ENCODE measurements around the gene TAS2R60. TPM values are rescaled to one million over a fixed set of nuclear protein-coding genes. Genes with fewer than 3 reads are reported as not detected.

Gene TAS2R60
- total and polyA plus RNA-seq, 9 of the 15 experiments (the other 6 are each of a cell fraction or from before 2014, with no cell fraction given): 0.08 TPM; not detected in 8

DNA sequence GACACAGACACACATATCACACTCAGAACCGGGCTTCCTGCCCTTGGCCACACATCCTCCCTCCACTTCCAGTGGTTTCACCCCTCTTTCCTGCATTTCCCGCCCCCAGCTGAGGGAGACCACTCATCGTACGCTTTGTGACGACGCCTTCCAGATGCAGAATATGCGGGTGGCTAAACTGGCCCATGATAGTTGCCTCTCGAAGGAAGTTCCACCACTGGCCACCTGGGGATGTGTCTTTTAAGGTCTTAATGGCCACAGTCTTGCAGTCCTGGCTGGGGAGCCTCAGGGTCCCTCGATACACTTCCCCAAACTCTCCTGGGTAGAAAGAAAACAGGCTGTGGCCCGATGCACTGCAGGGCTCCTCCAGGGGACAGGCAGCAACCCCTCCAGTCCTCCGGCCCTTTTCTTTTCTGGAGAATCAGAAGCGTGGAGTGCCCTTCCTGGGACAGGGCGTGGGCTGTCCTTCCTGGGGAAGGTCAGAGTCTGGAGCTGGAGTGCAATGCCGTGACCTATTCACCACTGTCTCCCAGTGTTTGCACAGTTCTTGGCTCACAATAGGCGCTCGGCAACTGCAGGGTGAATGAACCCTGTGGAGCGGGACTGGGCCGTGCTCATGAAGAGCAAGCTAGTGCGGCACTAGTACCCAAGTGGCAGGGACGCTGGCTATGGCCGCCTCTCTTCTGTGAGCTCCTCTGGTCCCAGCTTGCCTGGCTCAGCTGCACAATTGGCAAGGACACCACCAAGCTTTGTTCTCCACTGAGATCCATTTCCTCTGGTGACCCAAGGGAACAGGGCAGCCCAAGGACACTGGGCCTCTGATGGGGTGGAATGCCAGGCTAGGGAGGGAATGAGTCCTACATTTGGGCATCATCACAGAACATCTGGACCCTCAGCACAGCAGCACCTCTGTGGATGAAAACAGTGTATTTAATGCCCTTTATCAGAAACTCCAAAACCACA, 47.8 kb upstream of the TAS2R60 start (continued):
- TF ChIP-seq YY1 (IDR thresholded peaks at IDR 0.05; ENCODE audit: borderline replicate concordance in 1 of 3, control insufficient read depth in 1 of 3, extremely low read depth in 1 of 3, insufficient read depth in 3 of 3, insufficient read length in 1 of 3, insufficient replicate concordance in 2 of 3, low read depth in 1 of 3, low read length in 2 of 3) (peak in 1 of 3 experiments; percentile 40), RUNX1 (IDR thresholded peaks at IDR 0.05; ENCODE audit: low read depth) (no peak), MYBL2 (IDR thresholded peaks at IDR 0.05; ENCODE audit: low read depth) (no peak), MYBL2 (CRISPR knock-in tag; IDR thresholded peaks at IDR 0.05; ENCODE audit: borderline replicate concordance) (no peak), SNRNP70 (optimal IDR thresholded peaks at IDR 0.05; ENCODE audit: low read depth, low read length) (no peak), NR2C2 (CRISPR knock-in tag; IDR thresholded peaks at IDR 0.05) (0 out of 2 replicates have a peak, but pooled peaks have one; percentile 39), NR2C2 (tag; IDR thresholded peaks at IDR 0.05) (no peak), EHMT2 (IDR thresholded peaks at IDR 0.05) (no peak), MCM3 (IDR thresholded peaks at IDR 0.05) (peak; percentile 72; the same call in 1 of the 2 replicates), EP300 (IDR thresholded peaks at IDR 0.05; ENCODE audit: low read length) (no peak), CHD4 (IDR thresholded peaks at IDR 0.05; ENCODE audit: insufficient read depth, insufficient replicate concordance, low read depth, low read length, poor library complexity, severe bottlenecking) (no peak), ZNF589 (CRISPR knock-in tag; IDR thresholded peaks at IDR 0.05; ENCODE audit: low read depth) (no peak), ZNF444 (CRISPR knock-in tag; IDR thresholded peaks at IDR 0.05) (no peak), ZNF436 (CRISPR knock-in tag; IDR thresholded peaks at IDR 0.05) (no peak), ZNF408 (CRISPR knock-in tag; IDR thresholded peaks at IDR 0.05; ENCODE audit: low read depth) (no peak), SMC3 (conservative IDR thresholded peaks at IDR 0.05; ENCODE audit: insufficient read depth, low read depth, low read length) (0 out of 2 replicates have a peak, but pooled peaks have one; percentile 12), MTF1 (CRISPR knock-in tag; IDR thresholded peaks at IDR 0.05; ENCODE audit: borderline replicate concordance) (no peak), ARNT (IDR thresholded peaks at IDR 0.05) (no peak), CTBP1 (IDR thresholded peaks at IDR 0.05; ENCODE audit: borderline replicate concordance) (no peak), NUFIP1 (IDR thresholded peaks at IDR 0.05; ENCODE audit: partially characterized antibody) (no peak)
- TF ChIP-seq, protein P1, sequence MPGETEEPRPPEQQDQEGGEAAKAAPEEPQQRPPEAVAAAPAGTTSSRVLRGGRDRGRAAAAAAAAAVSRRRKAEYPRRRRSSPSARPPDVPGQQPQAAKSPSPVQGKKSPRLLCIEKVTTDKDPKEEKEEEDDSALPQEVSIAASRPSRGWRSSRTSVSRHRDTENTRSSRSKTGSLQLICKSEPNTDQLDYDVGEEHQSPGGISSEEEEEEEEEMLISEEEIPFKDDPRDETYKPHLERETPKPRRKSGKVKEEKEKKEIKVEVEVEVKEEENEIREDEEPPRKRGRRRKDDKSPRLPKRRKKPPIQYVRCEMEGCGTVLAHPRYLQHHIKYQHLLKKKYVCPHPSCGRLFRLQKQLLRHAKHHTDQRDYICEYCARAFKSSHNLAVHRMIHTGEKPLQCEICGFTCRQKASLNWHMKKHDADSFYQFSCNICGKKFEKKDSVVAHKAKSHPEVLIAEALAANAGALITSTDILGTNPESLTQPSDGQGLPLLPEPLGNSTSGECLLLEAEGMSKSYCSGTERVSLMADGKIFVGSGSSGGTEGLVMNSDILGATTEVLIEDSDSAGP (CRISPR knock-in tag; IDR thresholded peaks at IDR 0.05): 0 out of 2 replicates have a peak, but pooled peaks have one; percentile 15
- TF ChIP-seq, protein P2, sequence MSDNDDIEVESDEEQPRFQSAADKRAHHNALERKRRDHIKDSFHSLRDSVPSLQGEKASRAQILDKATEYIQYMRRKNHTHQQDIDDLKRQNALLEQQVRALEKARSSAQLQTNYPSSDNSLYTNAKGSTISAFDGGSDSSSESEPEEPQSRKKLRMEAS (CRISPR knock-in tag; IDR thresholded peaks at IDR 0.05): 0 out of 2 replicates have a peak, but pooled peaks have one; percentile 31
- TF ChIP-seq, protein P3, sequence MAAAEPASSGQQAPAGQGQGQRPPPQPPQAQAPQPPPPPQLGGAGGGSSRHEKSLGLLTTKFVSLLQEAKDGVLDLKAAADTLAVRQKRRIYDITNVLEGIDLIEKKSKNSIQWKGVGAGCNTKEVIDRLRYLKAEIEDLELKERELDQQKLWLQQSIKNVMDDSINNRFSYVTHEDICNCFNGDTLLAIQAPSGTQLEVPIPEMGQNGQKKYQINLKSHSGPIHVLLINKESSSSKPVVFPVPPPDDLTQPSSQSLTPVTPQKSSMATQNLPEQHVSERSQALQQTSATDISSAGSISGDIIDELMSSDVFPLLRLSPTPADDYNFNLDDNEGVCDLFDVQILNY (CRISPR knock-in tag; IDR thresholded peaks at IDR 0.05): peak; percentile 71; the same call in 1 of the 2 replicates
